Epithelial cell of alveolus of lung (primary cell): ENCODE measurements around the gene SPO11. TPM values are rescaled to one million over a fixed set of nuclear protein-coding genes. Genes with fewer than 3 reads are reported as not detected.

Experiments
- total RNA-seq: library from RNA; depleted of rRNA; stranded (reverse); fragments of >200 nt; gene quantifications from 2 replicates; pipeline ENCODE4 v1.2.1, GENCODE V29; 2015

The SPO11 gene
- total RNA-seq = not detected in 2 replicates

GRCh38 chr20:57329608-57330221 is at the start of gene SPO11:
SPO11 (plus strand) TSS chr20:57329803; CDS start chr20:57329868, 65 bp downstream.

GRCh38 chr20:57351042-57351783 is 21.6 kb downstream of the SPO11 start, which contains the start of gene RAE1:
RAE1 (plus strand) TSS chr20:57351255; CDS start chr20:57354039, 2,784 bp downstream.

GRCh38 chr20:57390604-57391438 is 61.2 kb downstream of the SPO11 start, which contains the start of gene RBM38:
RBM38 (plus strand) TSS chr20:57391396; CDS start chr20:57391582, 186 bp downstream.

Other genes with a start within 250 kb of the SPO11 start
- gene BMP7, start 63.2 kb upstream of the SPO11 start, total RNA-seq = not detected in 2 replicates
- 31.7 and 42.4 TPM in 2 replicates for gene RAE1, start 21.5 kb downstream of the SPO11 start, total RNA-seq
- gene RBM38, start 61.6 kb downstream of the SPO11 start, total RNA-seq = 7.6 and 12.4 TPM in 2 replicates
- not detected in 2 replicates for gene CTCFL, start 195.3 kb downstream of the SPO11 start, total RNA-seq
- 0.48 TPM in 1 of 2 replicates, not detected in the other for gene PCK1, start 231.3 kb downstream of the SPO11 start, total RNA-seq